GM18517 (cell line): Measurements from ENCODE around the gene TDRD7.
"Not testable (repeated sequence)": the region's sequence is repeated elsewhere in the genome, so short reads cannot be mapped to it uniquely, and the experiment has no call there.

Experiments
- ATAC-seq: cut with Tn5 transposase; IDR thresholded peaks from one replicate; pipeline ENCODE4 v1.9.1; 2021; ENCODE audit warnings: mild to moderate bottlenecking, moderate library complexity; ENCODE audit not compliant: unreplicated experiment

Gene TDRD7

GRCh38 chr9:97419309-97419867 lies 7.5 kb downstream of the TDRD7 start:
- no peak for ATAC-seq

GRCh38 chr9:97425336-97425972 lies 13.6 kb downstream of the TDRD7 start:
- ATAC-seq = no peak

- no peak for ATAC-seq
These were observed 14.1 kb downstream of the TDRD7 start for GRCh38 chr9:97425973-97426336.

GRCh38 chr9:97427885-97428284 lies 16.0 kb downstream of the TDRD7 start:
- ATAC-seq = no peak

GRCh38 chr9:97430316-97431043 lies 18.6 kb downstream of the TDRD7 start:
- no peak for ATAC-seq

GRCh38 chr9:97431044-97431441 lies 19.1 kb downstream of the TDRD7 start:
- ATAC-seq = no peak

- ATAC-seq = no peak
These were observed 19.8 kb downstream of the TDRD7 start for GRCh38 chr9:97431549-97432143.

GRCh38 chr9:97437051-97437600 lies 25.2 kb downstream of the TDRD7 start:
- no peak for ATAC-seq

GRCh38 chr9:97438257-97438656 lies 26.4 kb downstream of the TDRD7 start:
- no peak for ATAC-seq

GRCh38 chr9:97438666-97439065 lies 26.8 kb downstream of the TDRD7 start:
- no peak for ATAC-seq

- ATAC-seq = no peak
These were observed 28.3 kb downstream of the TDRD7 start for GRCh38 chr9:97440160-97440559.

- ATAC-seq = no peak
These were observed 29.8 kb downstream of the TDRD7 start for GRCh38 chr9:97441729-97442128.

- ATAC-seq = no peak
These were observed 33.3 kb downstream of the TDRD7 start for GRCh38 chr9:97445119-97445701.

GRCh38 chr9:97447001-97447400 lies 35.1 kb downstream of the TDRD7 start:
- no peak for ATAC-seq

GRCh38 chr9:97453573-97453972 lies 41.7 kb downstream of the TDRD7 start:
- ATAC-seq = not testable (repeated sequence)

GRCh38 chr9:97456841-97457240 lies 44.9 kb downstream of the TDRD7 start:
- not testable (repeated sequence) for ATAC-seq

GRCh38 chr9:97459326-97459725 lies 47.4 kb downstream of the TDRD7 start:
- ATAC-seq = no peak

GRCh38 chr9:97462159-97462558 lies 50.3 kb downstream of the TDRD7 start:
- ATAC-seq = no peak

GRCh38 chr9:97462914-97463313 lies 51.0 kb downstream of the TDRD7 start:
- no peak for ATAC-seq

GRCh38 chr9:97468658-97469448 lies 57.0 kb downstream of the TDRD7 start:
- peak; percentile 75 for ATAC-seq
